Liver (tissue), 9 donors: ENCODE measurements around the gene PGBD5. TPM values are rescaled to one million over a fixed set of nuclear protein-coding genes. Genes with fewer than 3 reads are reported as not detected.

Experiments
- DNase-seq: peaks from one replicate; pipeline ENCODE4 v3.0.0-alpha.2; 2017; ENCODE audit warnings: low spot score
- H3K27ac ChIP-seq, 2 donors: one replicate each; pipeline ENCODE4 v1.7.0; 2013; ENCODE audit warnings: inconsistent platforms in 2 of 2, low read length in 2 of 2, control low read depth in 1 of 2, low read depth in 1 of 2, mild to moderate bottlenecking in 1 of 2
- H3K27me3 ChIP-seq, 4 donors: one replicate each; pipeline versions ENCODE4 v1.6.1 to v1.7.0; 2013; ENCODE audit warnings: low read length in 3 of 4, inconsistent platforms in 1 of 4, mild to moderate bottlenecking in 1 of 4, moderate library complexity in 1 of 4; ENCODE audit not compliant: control insufficient read depth in 4 of 4, insufficient read depth in 4 of 4
- H3K36me3 ChIP-seq, 4 donors: one replicate each; pipeline versions ENCODE4 v1.6.1 to v1.7.0; 2013; ENCODE audit warnings: low read length in 3 of 4, mild to moderate bottlenecking in 3 of 4, low read depth in 1 of 4, moderate library complexity in 1 of 4; ENCODE audit not compliant: control insufficient read depth in 4 of 4, insufficient read depth in 3 of 4
- H3K4me1 ChIP-seq, 4 donors: one replicate each; pipeline versions ENCODE4 v1.6.1 to v1.7.0; 2013; ENCODE audit warnings: low read length in 3 of 4, mild to moderate bottlenecking in 3 of 4, moderate library complexity in 1 of 4; ENCODE audit not compliant: control insufficient read depth in 4 of 4, insufficient read depth in 4 of 4
- H3K4me3 ChIP-seq, 3 donors: one replicate each; pipeline versions ENCODE4 v1.6.1 to v1.7.0; 2013; ENCODE audit warnings: low read length in 3 of 3, control low read depth in 1 of 3, low read depth in 1 of 3, mild to moderate bottlenecking in 1 of 3
- H3K9ac ChIP-seq, 2 donors: one replicate each; pipeline ENCODE4 v1.7.0; 2013; ENCODE audit warnings: low read length in 2 of 2, mild to moderate bottlenecking in 2 of 2, moderate library complexity in 2 of 2, control low read depth in 1 of 2, low read depth in 1 of 2
- H3K9me3 ChIP-seq, 4 donors: one replicate each; pipeline versions ENCODE4 v1.6.1 to v1.7.0; 2013; ENCODE audit warnings: low read length in 3 of 4; ENCODE audit not compliant: control insufficient read depth in 4 of 4
- CTCF ChIP-seq: fragments of 150-350 bp; IDR thresholded peaks from 2 replicates; pipeline ENCODE4 v1.5.1; 2017; ENCODE audit warnings: improper control_type of control experiment, low read depth, low read length; ENCODE audit not compliant: missing input control
- EGR1 ChIP-seq, 2 donors: IDR thresholded peaks; 2 replicates each; pipeline ENCODE4 v1.6.1; 2016 to 2018; ENCODE audit warnings: antibody characterized with exemption in 2 of 2, low read depth in 2 of 2
- FOXA1 ChIP-seq: IDR thresholded peaks from 2 replicates; pipeline ENCODE4 v1.6.1; 2016; ENCODE audit warnings: antibody characterized with exemption
- FOXA2 ChIP-seq: IDR thresholded peaks from 2 replicates; pipeline ENCODE4 v1.6.1; 2016; ENCODE audit warnings: antibody characterized with exemption
- GABPA ChIP-seq, 2 donors: IDR thresholded peaks in 1 of 2; conservative IDR thresholded peaks in 1 of 2; 2 replicates each; pipeline ENCODE4 v1.6.1; 2016; ENCODE audit warnings: antibody characterized with exemption in 2 of 2, mild to moderate bottlenecking in 1 of 2, moderate library complexity in 1 of 2
- JUND ChIP-seq, 2 donors: IDR thresholded peaks; 2 replicates each; pipeline ENCODE4 v1.6.1; 2016; ENCODE audit warnings: antibody characterized with exemption in 2 of 2
- MAX ChIP-seq: IDR thresholded peaks from 2 replicates; pipeline ENCODE4 v1.6.1; 2016; ENCODE audit warnings: antibody characterized with exemption
- NR2F2 ChIP-seq: IDR thresholded peaks from 2 replicates; pipeline ENCODE4 v1.6.1; 2016; ENCODE audit warnings: antibody characterized with exemption
- RAD21 ChIP-seq, 2 donors: IDR thresholded peaks; 2 replicates each; pipeline ENCODE4 v1.6.1; 2016; ENCODE audit warnings: antibody characterized with exemption in 2 of 2, mild to moderate bottlenecking in 2 of 2
- RXRA ChIP-seq, 2 donors: IDR thresholded peaks; 2 replicates each; pipeline ENCODE4 v1.6.1; 2017 to 2018; ENCODE audit warnings: antibody characterized with exemption in 2 of 2, mild to moderate bottlenecking in 1 of 2
- TAF1 ChIP-seq: conservative IDR thresholded peaks from 2 replicates; pipeline ENCODE4 v1.6.1; 2016; ENCODE audit warnings: antibody characterized with exemption, mild to moderate bottlenecking
- YY1 ChIP-seq: IDR thresholded peaks from 2 replicates; pipeline ENCODE4 v1.6.1; 2016; ENCODE audit warnings: antibody characterized with exemption, mild to moderate bottlenecking
- ZBTB33 ChIP-seq: IDR thresholded peaks from 2 replicates; pipeline ENCODE4 v1.6.1; 2016; ENCODE audit warnings: antibody characterized with exemption
- WGBS: extraction: QIAGEN DNeasy Blood & Tissue Kit; methylation state at CpG from one replicate; pipeline ENCODE4 v1.1.7; 2013; 5-methylcytosine and 5-hydroxymethylcytosine counted together
- polyA plus RNA-seq, 2 donors: library from polyadenylated mRNA; stranded (reverse) in 1 of 2; unstranded in 1 of 2; fragments of 200-250 nt in 1 of 2; fragments of >200 nt in 1 of 2; fragmentation: Nextera tagmentation in 1 of 2; extraction: Ambion mirVana in 1 of 2; gene quantifications; one replicate each; pipeline versions ENCODE4 v1.2.1 to v1.2.3, GENCODE V29; 2013 to 2015
- total RNA-seq, 2 donors: library from RNA; depleted of rRNA; stranded (reverse); fragments of >200 nt; gene quantifications; one replicate each; pipeline ENCODE4 v1.2.3, GENCODE V29; 2014
- donor health status: healthy.
- donor health status: healthy.
- donor health status: healthy.
- donor health status: healthy.
- donor health status: healthy.

Gene PGBD5
- total and polyA plus RNA-seq, 4 donors = 0.88 to 5.4 (median 2.7) TPM

GRCh38 chr1:230276401-230276800 is 149.7 kb downstream of the PGBD5 start:
- Histone ChIP-seq H3K36me3 (peaks cover 12 to 77% (median 43%) of the 10 kb centered on the region in 4 donors), H3K9ac (no peak overlapping the region), H3K27ac (no peak overlapping the region), H3K9me3 (no peaks in the 10 kb centered on the region), H3K4me3 (no peak overlapping the region), H3K27me3 (no peaks in the 10 kb centered on the region), H3K4me1 (no peaks in the 10 kb centered on the region)
- no peak for DNase-seq
- TF ChIP-seq FOXA2 (no peak), GABPA (IDR thresholded peaks at IDR 0.05 in 1 of 2, conservative IDR thresholded peaks at IDR 0.05 in 1 of 2) (no peak), EGR1 (IDR thresholded peaks at IDR 0.05; ENCODE audit: low read depth in 2 of 2) (no peak)
- 96% methylated on average over 5 of the region's 5 CpGs for WGBS

- WGBS = 75% methylated on average over 15 of the region's 15 CpGs
- DNase-seq = no peak
- Histone ChIP-seq H3K36me3 (peaks cover 4 to 69% (median 34%) of the 10 kb centered on the region in 4 donors), H3K9me3 (no peaks in the 10 kb centered on the region), H3K27ac (no peak overlapping the region), H3K4me3 (no peak overlapping the region), H3K27me3 (no peaks in the 10 kb centered on the region), H3K9ac (no peak overlapping the region), H3K4me1 (no peaks in the 10 kb centered on the region)
- TF ChIP-seq FOXA2 = no peak
- no peak for TF ChIP-seq EGR1 (IDR thresholded peaks at IDR 0.05; ENCODE audit: low read depth in 2 of 2)
- no peak for TF ChIP-seq JUND (IDR thresholded peaks at IDR 0.05)
- TF ChIP-seq ZBTB33 = no peak
- no peak for TF ChIP-seq RXRA (IDR thresholded peaks at IDR 0.05)
- peak; percentile 39 for TF ChIP-seq NR2F2
- no peak for TF ChIP-seq FOXA1
Observed at GRCh38 chr1:230274254-230274653, 151.9 kb downstream of the PGBD5 start.

GRCh38 chr1:230273141-230273710 is 152.9 kb downstream of the PGBD5 start:
- no peak overlapping the region for H3K9ac ChIP-seq
- H3K27me3 ChIP-seq = no peaks in the 10 kb centered on the region
- H3K4me1 ChIP-seq = no peaks in the 10 kb centered on the region
- H3K27ac ChIP-seq = no peak overlapping the region
- H3K4me3 ChIP-seq = no peak overlapping the region
- WGBS = 95% methylated on average over 7 of the region's 7 CpGs
- peaks cover 3 to 59% (median 26%) of the 10 kb centered on the region in 4 donors for H3K36me3 ChIP-seq
- no peaks in the 10 kb centered on the region for H3K9me3 ChIP-seq
- DNase-seq = no peak
- TF ChIP-seq MAX = no peak
- no peak for TF ChIP-seq GABPA (IDR thresholded peaks at IDR 0.05 in 1 of 2, conservative IDR thresholded peaks at IDR 0.05 in 1 of 2)
- no peak for TF ChIP-seq RXRA (IDR thresholded peaks at IDR 0.05)
- TF ChIP-seq FOXA2 = no peak
- TF ChIP-seq RAD21 (IDR thresholded peaks at IDR 0.05) = no peak
- TF ChIP-seq YY1 = no peak
- TF ChIP-seq TAF1 = no peak
- TF ChIP-seq CTCF = no peak
